AG08395 (cell line): ENCODE measurements around the gene NOS1AP.
"Not testable (repeated sequence)": the region's sequence is repeated elsewhere in the genome, so short reads cannot be mapped to it uniquely, and the experiment has no call there.

Experiments
- DNase-seq: peaks from one replicate; pipeline ENCODE4 v3.0.0; 2012; ENCODE audit warnings: mixed read lengths, low spot score

The NOS1AP gene

DNA sequence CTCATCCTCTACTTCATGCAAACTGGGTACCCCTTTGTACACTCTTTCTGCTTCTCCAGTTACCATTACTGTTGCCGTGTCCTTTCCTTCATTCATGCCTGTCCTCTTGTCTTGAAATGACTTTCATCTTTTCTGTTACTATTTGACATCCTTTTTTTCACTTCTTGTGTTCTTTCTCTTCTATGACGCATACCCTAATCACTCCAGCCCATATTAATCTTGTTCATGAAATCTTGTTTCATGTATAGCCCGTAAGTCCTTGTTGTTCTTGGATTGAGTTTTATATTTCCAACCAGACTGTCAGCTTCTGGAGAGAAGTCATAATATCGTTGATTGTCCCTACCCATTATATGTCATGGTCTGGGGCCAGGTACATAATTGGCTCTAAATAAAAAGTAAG, 126.1 kb downstream of the NOS1AP start:
- DNase-seq: no peak

GRCh38 chr1:162196387-162196786, 126.9 kb downstream of the NOS1AP start:
- no peak for DNase-seq

GRCh38 chr1:162197041-162197531, 127.6 kb downstream of the NOS1AP start:
- no peak for DNase-seq

GRCh38 chr1:162197615-162198421, 128.3 kb downstream of the NOS1AP start:
- no peak for DNase-seq

GRCh38 chr1:162200096-162200847, 130.8 kb downstream of the NOS1AP start:
- DNase-seq: no peak

GRCh38 chr1:162201062-162201461, 131.6 kb downstream of the NOS1AP start:
- not testable (repeated sequence) for DNase-seq

DNA sequence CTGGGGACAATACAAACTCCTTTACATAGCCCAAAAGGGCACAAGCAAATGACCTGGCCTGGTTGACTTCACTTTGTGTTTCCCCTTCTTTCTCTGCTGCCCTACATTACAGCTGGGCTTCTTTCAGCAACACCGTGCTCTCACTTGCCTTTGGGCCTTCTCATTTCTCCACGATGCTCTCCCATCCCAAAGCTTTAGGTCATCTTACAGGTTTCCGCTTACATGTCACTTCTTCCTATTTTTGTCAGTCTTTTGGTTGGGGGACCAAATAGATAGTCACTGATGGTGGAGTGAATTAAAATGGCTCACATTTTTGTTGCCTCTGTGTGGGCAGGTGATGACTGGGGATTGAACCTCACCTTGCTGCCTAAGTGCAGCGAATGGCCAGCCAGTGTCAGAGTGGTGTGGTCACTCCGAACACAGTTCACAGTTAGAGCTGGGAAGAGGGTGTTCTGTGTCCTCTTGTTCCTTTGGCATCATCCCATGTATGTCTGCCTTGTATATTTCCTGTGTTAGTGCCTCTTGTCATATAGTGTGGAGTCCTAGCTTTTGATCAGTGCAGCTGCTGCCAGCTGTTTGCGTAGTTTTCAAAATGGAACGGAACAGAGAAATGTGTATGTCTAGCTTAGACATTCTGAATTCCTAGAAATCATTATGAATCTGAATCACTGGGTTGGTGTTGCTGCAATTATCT, 134.8 kb downstream of the NOS1AP start:
- no peak for DNase-seq

DNA sequence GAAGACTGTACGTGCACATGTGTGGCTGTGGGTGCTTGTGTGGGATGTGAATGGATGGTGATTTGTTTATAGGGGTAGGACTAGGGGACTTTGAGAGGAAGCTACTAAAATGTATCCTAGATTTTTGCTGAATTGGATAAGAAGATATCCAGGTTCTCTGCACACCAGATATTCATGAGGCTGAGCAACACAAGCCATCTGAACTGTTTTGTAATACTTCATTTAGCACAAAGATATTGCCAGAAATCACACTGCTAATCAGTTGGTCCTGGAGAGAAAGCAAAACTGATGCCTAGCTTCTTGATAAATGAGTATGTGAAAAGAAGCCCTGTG, 135.3 kb downstream of the NOS1AP start:
- DNase-seq: no peak

GRCh38 chr1:162206300-162206699, 136.8 kb downstream of the NOS1AP start:
- DNase-seq: no peak

- no peak for DNase-seq
These were observed 137.5 kb downstream of the NOS1AP start for GRCh38 chr1:162206749-162207635.

DNA sequence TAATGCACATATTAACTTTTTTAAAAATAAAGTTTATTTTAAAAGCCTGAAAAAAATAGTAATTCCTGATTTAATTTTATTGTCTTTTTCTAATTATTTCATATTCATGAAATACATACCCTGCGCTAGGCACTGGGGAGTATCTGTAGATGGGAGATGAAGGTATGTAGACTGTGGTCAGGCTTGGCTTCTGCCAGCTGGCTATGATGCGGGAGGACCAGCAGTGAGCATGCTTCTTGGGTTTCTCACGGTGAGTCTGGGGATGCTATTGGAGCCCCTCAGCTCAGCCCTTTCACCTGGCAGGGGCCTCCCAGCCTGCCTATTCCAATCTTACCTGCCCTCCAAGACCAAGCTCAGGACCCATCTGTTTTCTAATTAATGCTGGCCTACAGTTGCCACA, 138.4 kb downstream of the NOS1AP start:
- no peak for DNase-seq

GRCh38 chr1:162210196-162210595, 140.7 kb downstream of the NOS1AP start:
- no peak for DNase-seq

GRCh38 chr1:162212713-162213112, 143.2 kb downstream of the NOS1AP start:
- no peak for DNase-seq

- DNase-seq: no peak
These were observed 143.9 kb downstream of the NOS1AP start for GRCh38 chr1:162213281-162213912.

GRCh38 chr1:162214202-162214601, 144.7 kb downstream of the NOS1AP start:
- no peak for DNase-seq

- no peak for DNase-seq
These were observed 146.4 kb downstream of the NOS1AP start for GRCh38 chr1:162215902-162216301.

GRCh38 chr1:162216604-162217003, 147.1 kb downstream of the NOS1AP start:
- DNase-seq: no peak

- DNase-seq: no peak
These were observed 148.2 kb downstream of the NOS1AP start for GRCh38 chr1:162217706-162218105.

DNA sequence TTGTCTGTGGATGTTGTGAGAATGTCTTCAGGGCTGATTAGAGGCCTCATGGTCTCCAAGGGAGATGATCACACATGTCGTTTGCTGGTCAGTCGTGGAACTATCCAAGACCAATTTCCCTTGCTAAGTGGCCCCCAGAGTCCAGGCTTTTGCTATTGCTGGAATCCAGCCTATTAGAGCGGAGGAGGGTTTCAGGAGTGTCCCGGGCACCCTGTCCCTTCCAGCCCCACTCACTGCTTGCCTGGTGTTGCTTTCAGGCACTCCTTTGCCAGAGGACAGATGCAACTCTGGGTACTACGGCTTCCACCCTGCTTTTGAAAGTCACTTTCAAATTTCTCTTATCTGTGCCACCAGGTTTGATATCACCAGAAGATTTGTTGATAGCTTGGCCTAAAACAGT, 149.1 kb downstream of the NOS1AP start:
- no peak for DNase-seq

DNA sequence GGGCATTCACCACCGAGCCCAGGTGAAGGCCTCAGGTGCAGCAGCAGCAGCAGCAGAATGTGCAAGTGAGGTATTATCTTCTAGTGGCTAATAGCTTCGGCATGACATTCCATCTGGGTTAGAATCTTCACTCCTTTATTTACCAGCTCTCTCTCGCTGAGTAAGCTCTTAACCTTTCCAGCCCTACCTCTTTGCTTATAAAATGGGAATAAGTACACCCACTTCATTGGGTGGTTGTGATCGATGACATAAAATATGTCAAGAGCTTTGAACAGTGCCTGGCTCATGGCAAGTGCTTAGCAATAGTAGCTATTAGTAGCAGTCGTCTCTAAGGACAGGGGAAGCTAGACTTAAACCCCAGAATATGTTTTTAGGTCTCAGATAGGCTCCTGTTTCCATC, 149.5 kb downstream of the NOS1AP start:
- DNase-seq: no peak

DNA sequence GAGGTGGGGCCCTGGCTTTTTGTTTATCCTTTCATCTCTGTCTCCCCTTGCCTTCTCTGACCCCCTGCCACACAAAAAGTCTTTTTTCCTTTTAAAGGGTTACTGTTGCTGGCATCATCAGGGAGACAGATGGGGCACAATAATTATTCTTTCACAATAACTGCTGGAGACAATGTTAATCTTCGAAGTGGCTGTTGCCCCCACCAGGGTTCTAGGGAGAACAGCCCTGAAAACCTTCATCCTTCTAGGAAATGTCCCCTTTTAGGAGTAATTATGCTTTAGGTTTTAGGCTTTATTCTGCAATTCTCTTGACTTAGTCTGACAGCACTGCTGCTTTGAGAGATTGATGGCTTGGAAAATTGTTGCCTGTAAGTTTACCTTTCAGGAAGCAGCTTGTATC, 150.0 kb downstream of the NOS1AP start:
- DNase-seq: no peak
